HepG2 (cell line): Measurements from ENCODE around the gene PIM3. TPM values are rescaled to one million over a fixed set of nuclear protein-coding genes. Genes with fewer than 3 reads are reported as not detected.

Experiments used
- ATAC-seq: fragments of 200-7000 bp; cut with Tn5 transposase; 3 replicates; pipeline ENCODE4 v1.9.1; 2020; ENCODE audit warnings: mild to moderate bottlenecking, moderate library complexity
- BruUV-seq: library from RNA; stranded (reverse); fragments of 400-500 nt; replicated peaks from 2 replicates; lab custom pipeline; 2021; lab: Mats Ljungman, UMichigan
- CTCF ChIA-PET: fragments of 300-600 bp; formaldehyde crosslinking; extraction: SDS; loops from one replicate; lab custom pipeline; 2021; ENCODE audit warnings: low total read pairs, inconsistent platforms, low intra/inter-chr PET ratio; lab: Yijun Ruan, JAX
- POLR2A ChIA-PET: fragments of 350-600 bp; sonication (Branson Sonifier 250); formaldehyde crosslinking; loops from one replicate; lab custom pipeline; 2020; ENCODE audit warnings: antibody characterized with exemption, inconsistent platforms; lab: Yijun Ruan, JAX
- DNase-seq: peaks from one replicate; pipeline ENCODE4 v3.0.0-alpha.2; 2015; ENCODE audit warnings: low spot score
- FAIRE-seq: peaks from 3 replicates; lab custom pipeline; 2011; peaks lifted over from hg19 to GRCh38; lab: Jason Lieb, UNC
- H2AFZ ChIP-seq: one replicate; pipeline ENCODE4 v1.6.1; 2011; ENCODE audit warnings: low read length, inconsistent platforms
- H3K27ac ChIP-seq: fragments of 300-600 bp; 3 replicates; pipeline ENCODE4 v1.8.0; 2011; ENCODE audit warnings: mixed run types, mild to moderate bottlenecking, mixed read lengths, low read length, inconsistent platforms; ENCODE audit not compliant: insufficient read depth; ENCODE audit errors: extremely low read length
- H3K27me3 ChIP-seq, 2 experiments: fragments of 200-600 bp in 1 of 2; 2 replicates in 1 of 2; 3 replicates in 1 of 2; pipeline versions ENCODE4 v1.6.0 to v1.8.0; 2011; ENCODE audit warnings: low read length in 2 of 2, mild to moderate bottlenecking in 2 of 2, moderate library complexity in 2 of 2, inconsistent platforms in 1 of 2; ENCODE audit not compliant: insufficient read depth in 2 of 2, control insufficient read depth in 1 of 2
- H3K36me3 ChIP-seq, 2 experiments: fragments of 200-600 bp in 1 of 2; replicated peaks in 1 of 2; 2 replicates in 1 of 2; 3 replicates in 1 of 2; pipeline versions ENCODE4 v1.5.1 to v1.8.0; 2011; ENCODE audit warnings: low read length in 2 of 2, inconsistent platforms in 1 of 2; ENCODE audit not compliant: insufficient read depth in 2 of 2, control insufficient read depth in 1 of 2
- H3K4me1 ChIP-seq: 2 replicates; pipeline ENCODE4 v1.5.1; 2012; ENCODE audit warnings: low read length, inconsistent platforms; ENCODE audit not compliant: insufficient read depth
- H3K4me2 ChIP-seq: 2 replicates; pipeline ENCODE4 v1.6.0; 2011; ENCODE audit warnings: low read depth, low read length, inconsistent platforms
- H3K4me3 ChIP-seq, 3 experiments: fragments of 200-600 bp in 1 of 3; sonication (generic), shearing (Covaris generic) in 1 of 3; replicated peaks in 1 of 3; 2 replicates each; pipeline ENCODE4 v1.5.1; 2011 to 2016; ENCODE audit warnings: low read length in 3 of 3, inconsistent platforms in 2 of 3, low read depth in 2 of 3, mild to moderate bottlenecking in 2 of 3, control low read depth in 1 of 3, mixed read lengths in 1 of 3; ENCODE audit not compliant: insufficient read depth in 1 of 3
- H3K79me2 ChIP-seq: one replicate; pipeline ENCODE4 v1.6.1; 2011; ENCODE audit warnings: low read length, inconsistent platforms; ENCODE audit not compliant: insufficient read depth
- H3K9ac ChIP-seq: 2 replicates; pipeline ENCODE4 v1.6.0; 2011; ENCODE audit warnings: mild to moderate bottlenecking, low read depth, low read length, inconsistent platforms; ENCODE audit not compliant: insufficient read depth
- H3K9me3 ChIP-seq: 2 replicates; pipeline ENCODE4 v1.5.1; 2012; ENCODE audit warnings: mild to moderate bottlenecking, low read length
- H4K20me1 ChIP-seq: 2 replicates; pipeline ENCODE4 v1.6.0; 2011; ENCODE audit warnings: inconsistent platforms, mild to moderate bottlenecking, low read length, moderate library complexity; ENCODE audit not compliant: insufficient read depth
- GATA4 ChIP-seq: sonication (generic); IDR thresholded peaks from 2 replicates; pipeline ENCODE4 v1.6.1; 2016; ENCODE audit warnings: antibody characterized with exemption, low read depth, borderline replicate concordance
- GLMP ChIP-seq: sonication (generic); formaldehyde crosslinking; IDR thresholded peaks from 2 replicates; pipeline ENCODE4 v1.9.0; 2021; ENCODE audit warnings: missing genetic modification reagents, mild to moderate bottlenecking, borderline replicate concordance
- HES4 ChIP-seq: sonication (generic); formaldehyde crosslinking; IDR thresholded peaks from 2 replicates; pipeline ENCODE4 v1.9.0; 2021; ENCODE audit warnings: mild to moderate bottlenecking, missing genetic modification reagents, borderline replicate concordance
- KDM1A ChIP-seq: IDR thresholded peaks from 2 replicates; pipeline ENCODE4 v1.6.1; 2016; ENCODE audit warnings: missing compliant biosample characterization
- KDM2A ChIP-seq: sonication (generic); formaldehyde crosslinking; IDR thresholded peaks from 2 replicates; pipeline ENCODE4 v1.4.0; 2020; ENCODE audit warnings: low read depth, missing genetic modification reagents, borderline replicate concordance
- POLR2AphosphoS2 ChIP-seq: IDR thresholded peaks from 2 replicates; pipeline ENCODE4 v1.6.1; 2011; ENCODE audit warnings: low read depth, low read length, improper control_type of control experiment
- TOE1 ChIP-seq: sonication (generic); formaldehyde crosslinking; IDR thresholded peaks from 2 replicates; pipeline ENCODE4 v1.4.0; 2020; ENCODE audit warnings: mild to moderate bottlenecking, missing genetic modification reagents
- U2AF1 ChIP-seq: fragments of 200-400 bp; formaldehyde crosslinking; optimal IDR thresholded peaks from 2 replicates; pipeline ENCODE3; 2017; ENCODE audit warnings: mild to moderate bottlenecking, low read depth, low read length
- WIZ ChIP-seq: sonication (generic); formaldehyde crosslinking; IDR thresholded peaks from 2 replicates; pipeline ENCODE4 v1.5.1; 2020; ENCODE audit warnings: mild to moderate bottlenecking, missing genetic modification reagents
- ZBTB34 ChIP-seq: sonication (generic); formaldehyde crosslinking; IDR thresholded peaks from 2 replicates; pipeline ENCODE4 v1.8.0; 2022; ENCODE audit warnings: mild to moderate bottlenecking, missing genetic modification reagents
- ZNF207 ChIP-seq: fragments of 450-650 bp; IDR thresholded peaks from 2 replicates; pipeline ENCODE4 v1.6.1; 2016; ENCODE audit warnings: antibody characterized with exemption, borderline replicate concordance
- ZNF234 ChIP-seq: sonication (generic); formaldehyde crosslinking; conservative IDR thresholded peaks from 2 replicates; pipeline ENCODE4 v1.5.1; 2020; ENCODE audit warnings: mild to moderate bottlenecking, missing genetic modification reagents
- ZNF296 ChIP-seq: sonication (generic); formaldehyde crosslinking; conservative IDR thresholded peaks from 2 replicates; pipeline ENCODE4 v1.5.0; 2020; ENCODE audit warnings: mild to moderate bottlenecking, missing genetic modification reagents
- ZNF510 ChIP-seq: sonication (generic); formaldehyde crosslinking; IDR thresholded peaks from 2 replicates; pipeline ENCODE4 v1.4.0; 2020; ENCODE audit warnings: low read depth, mild to moderate bottlenecking, missing genetic modification reagents
- ZNF543 ChIP-seq: sonication (generic); formaldehyde crosslinking; IDR thresholded peaks from 2 replicates; pipeline ENCODE4 v1.4.0; 2020; ENCODE audit warnings: mild to moderate bottlenecking, missing genetic modification reagents
- ZNF546 ChIP-seq: sonication (generic); formaldehyde crosslinking; conservative IDR thresholded peaks from 2 replicates; pipeline ENCODE4 v1.8.1; 2023; ENCODE audit warnings: mild to moderate bottlenecking, missing genetic modification reagents
- ZNF547 ChIP-seq: sonication (generic); formaldehyde crosslinking; IDR thresholded peaks from 2 replicates; pipeline ENCODE4 v1.5.1; 2020; ENCODE audit warnings: mild to moderate bottlenecking, missing genetic modification reagents
- ZNF563 ChIP-seq: sonication (generic); formaldehyde crosslinking; IDR thresholded peaks from 2 replicates; pipeline ENCODE4 v1.8.0; 2022; ENCODE audit warnings: mild to moderate bottlenecking, moderate library complexity, missing genetic modification reagents
- ZNF687 ChIP-seq: sonication (generic); formaldehyde crosslinking; IDR thresholded peaks from 2 replicates; pipeline ENCODE4 v1.5.1; 2020; ENCODE audit warnings: mild to moderate bottlenecking, missing genetic modification reagents, moderate library complexity
- WGBS: methylation state at CpG from one replicate; pipeline ENCODE4 v1.1.6; 2017; ENCODE audit warnings: low lambda C conversion rate; 5-methylcytosine and 5-hydroxymethylcytosine counted together
- in situ Hi-C: cut with HindIII; loops from 2 replicates; pipeline ENCODE4 v1.10.0; 2017; ENCODE audit warnings: low pct_unique_long_range_greater_than_20kb; ENCODE audit not compliant: extremely low pct_ligation_motif_present
- intact Hi-C: fragments of 100-400 bp; cut with micrococcal nuclease; formaldehyde crosslinking; loops from one replicate; pipeline ENCODE4 v1.10.0; 2022; ENCODE audit not compliant: unreplicated experiment
- polyA plus RNA-seq, 8 experiments: library from polyadenylated mRNA; depleted of rRNA in 3 of 8; stranded (reverse) in 7 of 8; unstranded in 1 of 8; fragments of >200 nt; fragmentation: Illumina TruSeq in 4 of 8; extraction: Trizol in 4 of 8; gene quantifications; 2 replicates each; pipeline versions ENCODE4 v1.2.1 to v1.2.3, GENCODE V29; 2011 to 2016; ENCODE audit warnings: low read depth in 4 of 8, missing spikeins in 1 of 8, mixed read lengths in 1 of 8; ENCODE audit not compliant: insufficient read depth in 1 of 8
- total RNA-seq, 5 experiments: library from RNA; depleted of rRNA; stranded (reverse); fragments of >200 nt; fragmentation: Illumina TruSeq; extraction: Trizol; gene quantifications; 2 replicates each; pipeline ENCODE4 v1.2.3, GENCODE V29; 2016; ENCODE audit warnings: low read depth in 1 of 5

Gene PIM3
- total and polyA plus RNA-seq, 2 of the 13 experiments (the other 11 are each of a cell fraction or from before 2014, with no cell fraction given), result 21.6 to 31.2 TPM

GRCh38 chr22:49953027-49953679 lies 7.4 kb upstream of the PIM3 start:
- H3K4me2 ChIP-seq, result peak overlapping the region; percentile 81
- peak overlapping the region in 2 of 3 experiments; percentile 56 to 77; a peak in 5 of 6 replicates for H3K4me3 ChIP-seq
- H3K27me3 ChIP-seq, result no peaks in the 10 kb centered on the region
- no peaks in the 10 kb centered on the region for H3K79me2 ChIP-seq
- intact Hi-C loops (no loop called here), in situ Hi-C loops (no loop called here)
- no peak for FAIRE-seq
- ChIA-PET POLR2A (interaction anchor here (3.0 to 18.6 kb wide), 3 partner anchors 10 to 18 kb away, joined by 22 to 722 read pairs (median 283); partner anchors contain the start of gene PIM3), CTCF (no interaction called here)
- peaks cover 95% of the 10 kb centered on the region for H3K4me1 ChIP-seq
- H3K27ac ChIP-seq, result peak overlapping the region; percentile 68
- WGBS, result 66% methylated on average over 7 of the region's 20 CpGs
- DNase-seq, result no peak
- H3K9ac ChIP-seq, result peak overlapping the region; percentile 78
- ATAC-seq, result no peak
- no peaks in the 10 kb centered on the region for H4K20me1 ChIP-seq
- H3K9me3 ChIP-seq, result no peaks in the 10 kb centered on the region
- no peak overlapping the region for H2AFZ ChIP-seq
- BruUV-seq, result no TSS peak
- H3K36me3 ChIP-seq, result no peaks in the 10 kb centered on the region
- TF ChIP-seq ZNF687, result no peak
- TF ChIP-seq HES4 (CRISPR knock-in tag), result no peak
- no peak for TF ChIP-seq WIZ (CRISPR knock-in tag)
- TF ChIP-seq KDM2A (CRISPR knock-in tag), result 0 out of 2 replicates have a peak, but pooled peaks have one; percentile 3
- TF ChIP-seq ZNF234 (CRISPR knock-in tag), result no peak
- no peak for TF ChIP-seq GATA4
- no peak for TF ChIP-seq ZBTB34
- TF ChIP-seq ZNF563 (CRISPR knock-in tag), result peak; percentile 39; the same call in 1 of the 2 replicates
- TF ChIP-seq U2AF1, result no peak
- TF ChIP-seq ZNF546 (CRISPR knock-in tag), result no peak
- TF ChIP-seq ZNF207, result no peak
- no peak for TF ChIP-seq GLMP (CRISPR knock-in tag)
- TF ChIP-seq POLR2AphosphoS2, result no peak
- no peak; the same call in 1 of the 2 replicates for TF ChIP-seq ZNF543 (CRISPR knock-in tag)
- no peak for TF ChIP-seq ZNF547
- no peak for TF ChIP-seq TOE1 (CRISPR knock-in tag)
- no peak for TF ChIP-seq ZNF296 (CRISPR knock-in tag)
- TF ChIP-seq ZNF510 (CRISPR knock-in tag), result no peak
- TF ChIP-seq KDM1A (CRISPR knock-in tag), result no peak
